ENCODE data around the gene FLRT3.

GRCh38 chr20:14336686-14337085 lies 726 bp downstream of the FLRT3 start:
- TF ChIP-seq CTCF (IDR thresholded peaks at IDR 0.05; ENCODE audit: insufficient read depth, low read depth, low read length), result no peak
- no peak for TF ChIP-seq EZH2 (IDR thresholded peaks at IDR 0.05; ENCODE audit: insufficient read depth, low read length)
